ENCODE measurements around the gene MAP2K5.

The MAP2K5 gene

GRCh38 chr15:67813104-67813634 is 270.7 kb downstream of the MAP2K5 start:
- no peak for DNase-seq

- DNase-seq, result no peak
Measured at GRCh38 chr15:67815036-67815592, 272.6 kb downstream of the MAP2K5 start.

- no peak for DNase-seq
Measured at GRCh38 chr15:67816668-67817067, 274.2 kb downstream of the MAP2K5 start.

GRCh38 chr15:67818464-67818863 is 276.0 kb downstream of the MAP2K5 start:
- no peak for DNase-seq

GRCh38 chr15:67819636-67820035 is 277.1 kb downstream of the MAP2K5 start:
- DNase-seq, result no peak

GRCh38 chr15:67820122-67820991 is 277.9 kb downstream of the MAP2K5 start:
- no peak for DNase-seq

GRCh38 chr15:67820992-67821783 is 278.7 kb downstream of the MAP2K5 start:
- peak; percentile 77 for DNase-seq

GRCh38 chr15:67821784-67822440 is 279.4 kb downstream of the MAP2K5 start:
- DNase-seq, result no peak

- DNase-seq, result no peak
Measured at GRCh38 chr15:67822537-67823313, 280.2 kb downstream of the MAP2K5 start.

GRCh38 chr15:67823314-67824196 is 281.1 kb downstream of the MAP2K5 start:
- no peak for DNase-seq

GRCh38 chr15:67824197-67824968 is 281.9 kb downstream of the MAP2K5 start:
- no peak for DNase-seq

GRCh38 chr15:67824976-67825880 is 282.7 kb downstream of the MAP2K5 start, which contains the start of gene SKOR1:
Gene SKOR1, plus strand, starts transcription at chr15:67825509. Its CDS starts 94 bp downstream, at chr15:67825603.
- DNase-seq, result peak; percentile 66

- DNase-seq, result no peak
Measured at GRCh38 chr15:67825881-67826716, 283.6 kb downstream of the MAP2K5 start.

- no peak for DNase-seq
Measured at GRCh38 chr15:67826717-67827561, 284.4 kb downstream of the MAP2K5 start.

- no peak for DNase-seq
Measured at GRCh38 chr15:67827562-67828277, 285.2 kb downstream of the MAP2K5 start.

GRCh38 chr15:67828278-67828968 is 285.9 kb downstream of the MAP2K5 start:
- DNase-seq, result no peak

Data from hematopoietic multipotent progenitor cell treated with erythropoietin and hydrocortisone succinate and interleukin-3 and kit ligand, for 6 days (in vitro differentiated cells).